Hepatocyte (in vitro differentiated cells): ENCODE data around the gene TNS3. TPM values are rescaled to one million over a fixed set of nuclear protein-coding genes. Genes with fewer than 3 reads are reported as not detected.

Source experiments
- DNase-seq: peaks from one replicate; pipeline ENCODE4 v3.0.0-alpha.2; 2016; ENCODE audit warnings: low spot score
- H2AFZ ChIP-seq: fragments of 200-600 bp; sonication (generic); 2 replicates; pipeline ENCODE4 v1.6.0; 2016; ENCODE audit warnings: antibody characterized with exemption, mild to moderate bottlenecking
- H3K27ac ChIP-seq: fragments of 200-600 bp; sonication (generic); 2 replicates; pipeline ENCODE4 v1.5.1; 2016; ENCODE audit warnings: mild to moderate bottlenecking
- H3K27me3 ChIP-seq: fragments of 200-600 bp; sonication (generic); 2 replicates; pipeline ENCODE4 v1.6.1; 2016
- H3K36me3 ChIP-seq: fragments of 200-600 bp; sonication (generic); replicated peaks from 2 replicates; pipeline ENCODE4 v1.5.1; 2016; ENCODE audit warnings: low read depth; ENCODE audit not compliant: insufficient read depth
- H3K4me1 ChIP-seq: fragments of 200-600 bp; sonication (generic); 2 replicates; pipeline ENCODE4 v1.5.1; 2016; ENCODE audit warnings: mild to moderate bottlenecking, moderate library complexity; ENCODE audit not compliant: insufficient read depth
- H3K4me2 ChIP-seq: fragments of 200-600 bp; sonication (generic); 2 replicates; pipeline ENCODE4 v1.6.0; 2016
- H3K4me3 ChIP-seq: fragments of 200-600 bp; sonication (generic); 2 replicates; pipeline ENCODE4 v1.5.1; 2016; ENCODE audit warnings: mild to moderate bottlenecking
- H3K79me2 ChIP-seq: fragments of 200-600 bp; sonication (generic); 2 replicates; pipeline ENCODE4 v1.6.0; 2017; ENCODE audit warnings: mild to moderate bottlenecking
- H3K9me2 ChIP-seq: fragments of 200-600 bp; sonication (generic); replicated peaks from 2 replicates; pipeline ENCODE4 v1.6.0; 2017; ENCODE audit warnings: mild to moderate bottlenecking; ENCODE audit not compliant: insufficient read depth
- H3K9me3 ChIP-seq: fragments of 200-600 bp; sonication (generic); 2 replicates; pipeline ENCODE4 v1.5.1; 2016; ENCODE audit warnings: low read depth, mild to moderate bottlenecking
- H4K20me1 ChIP-seq: fragments of 200-600 bp; sonication (generic); 2 replicates; pipeline ENCODE4 v1.6.0; 2016; ENCODE audit warnings: mild to moderate bottlenecking; ENCODE audit not compliant: insufficient read depth, poor library complexity, severe bottlenecking
- CTCF ChIP-seq: fragments of 200-600 bp; sonication (generic); IDR thresholded peaks from 2 replicates; pipeline ENCODE4 v1.5.1; 2016; ENCODE audit warnings: antibody characterized with exemption, mild to moderate bottlenecking; ENCODE audit not compliant: poor library complexity
- EZH2 ChIP-seq: fragments of 200-600 bp; sonication (generic); IDR thresholded peaks from 2 replicates; pipeline ENCODE4 v1.6.1; 2016; ENCODE audit warnings: antibody characterized with exemption, mild to moderate bottlenecking, borderline replicate concordance
- EZH2phosphoT487 ChIP-seq: fragments of 200-600 bp; sonication (generic); IDR thresholded peaks from one replicate; pipeline ENCODE4 v1.6.1; 2018; ENCODE audit warnings: antibody characterized with exemption, mild to moderate bottlenecking, low read depth, moderate library complexity; ENCODE audit not compliant: unreplicated experiment, severe bottlenecking
- WGBS: methylation state at CpG from one replicate; pipeline ENCODE4 v1.1.6; 2016; ENCODE audit warnings: low lambda C conversion rate; ENCODE audit errors: missing lambda C conversion rate; 5-methylcytosine and 5-hydroxymethylcytosine counted together
- polyA plus RNA-seq: library from polyadenylated mRNA; unstranded; fragments of >200 nt; fragmentation: Nextera tagmentation; extraction: Ambion mirVana; gene quantifications from 2 replicates; pipeline ENCODE4 v1.2.1, GENCODE V29; 2016
- total RNA-seq: library from RNA; depleted of rRNA; stranded (reverse); fragments of >200 nt; gene quantifications from 2 replicates; pipeline ENCODE4 v1.2.3, GENCODE V29; 2014

TNS3 gene
- total and polyA plus RNA-seq, 2 experiments from 2014 or later, result 30.0 to 73.3 TPM

- H3K79me2 ChIP-seq, result peaks cover 60% of the 10 kb centered on the region
- peak overlapping the region; percentile 84 for H2AFZ ChIP-seq
These were observed 490 bp downstream of the TNS3 start for GRCh38 chr7:47581438-47581803.

GRCh38 chr7:47580811-47581331, 1.0 kb downstream of the TNS3 start:
- H2AFZ ChIP-seq, result no peak overlapping the region
- no peaks in the 10 kb centered on the region for H3K9me3 ChIP-seq
- peak overlapping the region; percentile 100 for H3K27ac ChIP-seq
- no peaks in the 10 kb centered on the region for H3K27me3 ChIP-seq
- H3K4me2 ChIP-seq, result peak overlapping the region; percentile 77
- H3K9me2 ChIP-seq, result no peaks in the 10 kb centered on the region
- no peak for TF ChIP-seq EZH2
- TF ChIP-seq EZH2phosphoT487, result no peak
- no peak for TF ChIP-seq CTCF
- H3K36me3 ChIP-seq, result no peaks in the 10 kb centered on the region
- H3K79me2 ChIP-seq, result peaks cover 60% of the 10 kb centered on the region
- peaks cover 52% of the 10 kb centered on the region for H3K4me1 ChIP-seq
- DNase-seq, result no peak
- H3K4me3 ChIP-seq, result peak overlapping the region; percentile 97
- WGBS, result under 1% methylated on average over 15 of the region's 15 CpGs
- H4K20me1 ChIP-seq, result no peaks in the 10 kb centered on the region

More at GRCh38 chr7:47581438-47581803, 490 bp downstream of the TNS3 start:
- H3K4me2 ChIP-seq, result peak overlapping the region; percentile 77
- DNase-seq, result peak; percentile 73
- no peaks in the 10 kb centered on the region for H4K20me1 ChIP-seq
- no peaks in the 10 kb centered on the region for H3K9me2 ChIP-seq
- under 1% methylated on average over 14 of the region's 33 CpGs for WGBS
- TF ChIP-seq CTCF (no peak), EZH2 (no peak), EZH2phosphoT487 (no peak)
- no peaks in the 10 kb centered on the region for H3K36me3 ChIP-seq
- no peaks in the 10 kb centered on the region for H3K27me3 ChIP-seq
- H3K9me3 ChIP-seq, result no peaks in the 10 kb centered on the region
- peaks cover 47% of the 10 kb centered on the region for H3K4me1 ChIP-seq
- H3K4me3 ChIP-seq, result peak overlapping the region; percentile 97
- peak overlapping the region; percentile 100 for H3K27ac ChIP-seq

GRCh38 chr7:47580175-47580706, 1.7 kb downstream of the TNS3 start:
- Histone ChIP-seq H3K27me3 (no peaks in the 10 kb centered on the region), H3K27ac (peak overlapping the region; percentile 100), H3K36me3 (no peaks in the 10 kb centered on the region), H3K79me2 (peaks cover 63% of the 10 kb centered on the region), H3K4me1 (peaks cover 58% of the 10 kb centered on the region), H4K20me1 (no peaks in the 10 kb centered on the region), H3K9me3 (no peaks in the 10 kb centered on the region), H3K9me2 (no peaks in the 10 kb centered on the region), H2AFZ (no peak overlapping the region), H3K4me3 (peak overlapping the region; percentile 97), H3K4me2 (peak overlapping the region; percentile 77)
- peak; percentile 56 for DNase-seq
- no peak for TF ChIP-seq CTCF
- 30% methylated on average over 6 of the region's 7 CpGs for WGBS
